Measurements from ENCODE around the gene USP25. TPM values are rescaled to one million over a fixed set of nuclear protein-coding genes. Genes with fewer than 3 reads are reported as not detected.
A peak's percentile ranks its signal among the peaks of the same experiment; 100 is the strongest.

The USP25 gene
- total RNA-seq, 3 donors from 2014 or later (not counting 1 experiment from before 2014, with no cell fraction given), result 67.0 to 95.4 (median 76.4) TPM

DNA sequence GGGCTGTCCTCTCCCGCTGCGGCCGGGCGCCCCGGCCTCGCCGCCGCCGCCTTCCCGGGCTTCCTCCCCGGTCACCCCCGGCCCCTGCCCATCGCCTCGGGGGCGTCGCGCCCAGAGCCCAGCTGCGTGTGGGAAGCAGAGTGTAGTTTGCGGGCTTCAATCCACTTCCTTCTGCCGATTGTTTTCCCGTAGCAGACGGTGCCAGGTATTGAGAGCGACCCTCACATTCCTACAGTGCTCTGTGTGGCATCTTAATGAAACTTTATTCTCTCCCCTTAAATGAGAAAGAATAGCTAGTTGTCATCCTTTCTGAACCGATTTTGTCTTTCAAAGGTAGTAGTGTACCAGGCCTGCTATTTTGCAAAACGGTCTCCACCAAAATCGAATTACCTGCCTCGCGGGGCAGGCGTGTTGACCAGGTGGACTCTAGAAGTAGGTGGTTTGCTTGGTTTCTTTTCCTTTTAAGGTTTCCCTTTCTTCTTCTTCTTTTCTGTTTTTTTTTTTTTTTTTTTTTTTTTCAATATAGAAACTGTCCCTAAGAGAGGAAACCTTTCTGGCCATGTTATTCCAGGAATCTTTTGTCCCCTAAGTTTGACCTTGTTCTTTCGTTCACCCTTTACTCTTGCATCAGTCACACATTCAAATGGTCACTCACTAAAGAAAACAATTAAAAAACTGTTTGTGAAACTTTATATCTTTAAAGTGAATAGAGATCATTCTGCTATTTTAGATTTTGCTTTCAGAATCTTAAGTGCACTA is 881 bp downstream of the USP25 start:
- H3K9me3 ChIP-seq (ENCODE audit: control insufficient read depth, insufficient read depth, low read length), result no peaks in the 10 kb centered on the region
- Mint-ChIP-seq H3K4me3 (peak overlapping the region; percentile 95), H3K27me3 (ENCODE audit: low read depth in 2 of 2) (peaks cover 0 to 3% of the 10 kb centered on the region in 2 donors), H3K27ac (peak overlapping the region; percentile 91 to 93), H3K36me3 (no peaks in the 10 kb centered on the region), H3K9me3 (no peaks in the 10 kb centered on the region), H3K4me1 (peaks cover 38 to 49% of the 10 kb centered on the region in 2 donors)
- WGBS (ENCODE audit: insufficient coverage), result 0% methylated on average over 25 of the region's 30 CpGs
- H3K4me3 ChIP-seq (ENCODE audit: low read length), result peak overlapping the region; percentile 63
- peak overlapping the region; percentile 80 for H3K27ac ChIP-seq (ENCODE audit: low read length)
- ATAC-seq, result no peak
- TF ChIP-seq, protein P1, sequence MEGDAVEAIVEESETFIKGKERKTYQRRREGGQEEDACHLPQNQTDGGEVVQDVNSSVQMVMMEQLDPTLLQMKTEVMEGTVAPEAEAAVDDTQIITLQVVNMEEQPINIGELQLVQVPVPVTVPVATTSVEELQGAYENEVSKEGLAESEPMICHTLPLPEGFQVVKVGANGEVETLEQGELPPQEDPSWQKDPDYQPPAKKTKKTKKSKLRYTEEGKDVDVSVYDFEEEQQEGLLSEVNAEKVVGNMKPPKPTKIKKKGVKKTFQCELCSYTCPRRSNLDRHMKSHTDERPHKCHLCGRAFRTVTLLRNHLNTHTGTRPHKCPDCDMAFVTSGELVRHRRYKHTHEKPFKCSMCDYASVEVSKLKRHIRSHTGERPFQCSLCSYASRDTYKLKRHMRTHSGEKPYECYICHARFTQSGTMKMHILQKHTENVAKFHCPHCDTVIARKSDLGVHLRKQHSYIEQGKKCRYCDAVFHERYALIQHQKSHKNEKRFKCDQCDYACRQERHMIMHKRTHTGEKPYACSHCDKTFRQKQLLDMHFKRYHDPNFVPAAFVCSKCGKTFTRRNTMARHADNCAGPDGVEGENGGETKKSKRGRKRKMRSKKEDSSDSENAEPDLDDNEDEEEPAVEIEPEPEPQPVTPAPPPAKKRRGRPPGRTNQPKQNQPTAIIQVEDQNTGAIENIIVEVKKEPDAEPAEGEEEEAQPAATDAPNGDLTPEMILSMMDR (IDR thresholded peaks at IDR 0.05), result no peak
- H3K4me1 ChIP-seq (ENCODE audit: control insufficient read depth, insufficient read depth, low read length), result peaks cover 15% of the 10 kb centered on the region
- no peaks in the 10 kb centered on the region for H3K27me3 ChIP-seq (ENCODE audit: control insufficient read depth, insufficient read depth, low read length)
- DNase-seq, result peak in 1 of 2 donors; percentile 42
- no peaks in the 10 kb centered on the region for H3K36me3 ChIP-seq (ENCODE audit: control insufficient read depth, insufficient read depth, low read length)
- intact Hi-C loops (cut with micrococcal nuclease), result loop anchor here (5.0 to 10.0 kb wide), 6 partner anchors 37 to 1348 kb away; partner anchors contain the start of genes HSPA13 and NRIP1

DNA sequence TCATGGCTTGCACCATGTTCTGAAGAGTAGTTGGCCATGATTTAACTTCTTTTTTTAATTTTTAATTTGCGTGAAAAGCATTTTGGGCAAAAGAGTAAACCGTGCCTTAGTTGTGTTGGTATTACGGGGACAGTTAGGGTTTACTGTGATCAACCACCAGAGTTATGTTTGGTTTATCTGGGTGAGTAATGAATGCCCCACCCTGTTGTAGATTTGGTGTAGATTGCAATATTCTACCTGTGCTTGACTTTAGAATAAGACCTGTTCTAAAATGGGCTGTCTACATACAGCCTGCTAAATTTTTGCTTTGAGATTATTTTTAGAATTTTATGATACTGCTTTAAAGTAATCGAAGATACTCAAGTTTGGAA is 1.4 kb downstream of the USP25 start:
- Mint-ChIP-seq H3K4me3 (peak overlapping the region; percentile 95), H3K36me3 (no peaks in the 10 kb centered on the region), H3K27me3 (ENCODE audit: low read depth in 2 of 2) (peaks cover 0 to 3% of the 10 kb centered on the region in 2 donors), H3K4me1 (peaks cover 44 to 55% of the 10 kb centered on the region in 2 donors), H3K9me3 (no peaks in the 10 kb centered on the region), H3K27ac (peak overlapping the region; percentile 91 to 93)
- 19% methylated on average over 4 of the region's 4 CpGs for WGBS (ENCODE audit: insufficient coverage)
- H3K27me3 ChIP-seq (ENCODE audit: control insufficient read depth, insufficient read depth, low read length), result no peaks in the 10 kb centered on the region
- DNase-seq (peak in 1 of 2 donors; percentile 41), ATAC-seq (no peak)
- peaks cover 20% of the 10 kb centered on the region for H3K4me1 ChIP-seq (ENCODE audit: control insufficient read depth, insufficient read depth, low read length)
- H3K9me3 ChIP-seq (ENCODE audit: control insufficient read depth, insufficient read depth, low read length), result no peaks in the 10 kb centered on the region
- H3K27ac ChIP-seq (ENCODE audit: low read length), result peak overlapping the region; percentile 80
- peak overlapping the region; percentile 63 for H3K4me3 ChIP-seq (ENCODE audit: low read length)
- TF ChIP-seq, protein P1 (IDR thresholded peaks at IDR 0.05), result no peak
- H3K36me3 ChIP-seq (ENCODE audit: control insufficient read depth, insufficient read depth, low read length), result no peaks in the 10 kb centered on the region
- intact Hi-C loops (cut with micrococcal nuclease), result loop anchor here (5.0 to 10.0 kb wide), 6 partner anchors 36 to 1349 kb away; partner anchors contain the start of genes HSPA13 and NRIP1

- H3K9me3 Mint-ChIP-seq, result no peaks in the 10 kb centered on the region
- WGBS (ENCODE audit: insufficient coverage), result 0% methylated on average over 2 of the region's 6 CpGs
- ATAC-seq (peak; percentile 45 to 61 (median 46)), DNase-seq (peak in 1 of 2 donors; percentile 82)
- no peaks in the 10 kb centered on the region for H3K36me3 Mint-ChIP-seq
- H3K4me3 ChIP-seq (ENCODE audit: low read length), result peak overlapping the region; percentile 63
- TF ChIP-seq, protein P1 (IDR thresholded peaks at IDR 0.05), result no peak
- H3K27ac ChIP-seq (ENCODE audit: low read length), result peak overlapping the region; percentile 83
- peaks cover 0 to under 1% of the 10 kb centered on the region in 2 donors for H3K27me3 Mint-ChIP-seq (ENCODE audit: low read depth in 2 of 2)
- peak overlapping the region; percentile 91 to 93 for H3K27ac Mint-ChIP-seq
- peaks cover 20% of the 10 kb centered on the region for H3K4me1 ChIP-seq (ENCODE audit: control insufficient read depth, insufficient read depth, low read length)
- peaks cover 53 to 64% of the 10 kb centered on the region in 2 donors for H3K4me1 Mint-ChIP-seq
- no peaks in the 10 kb centered on the region for H3K9me3 ChIP-seq (ENCODE audit: control insufficient read depth, insufficient read depth, low read length)
- H3K4me3 Mint-ChIP-seq, result peak overlapping the region; percentile 95
- H3K27me3 ChIP-seq (ENCODE audit: control insufficient read depth, insufficient read depth, low read length), result no peaks in the 10 kb centered on the region
- intact Hi-C loops (cut with micrococcal nuclease), result loop anchor here (2.0 to 10.0 kb wide), 7 partner anchors 35 to 1350 kb away; partner anchors contain the start of genes HSPA13 and NRIP1
- H3K36me3 ChIP-seq (ENCODE audit: control insufficient read depth, insufficient read depth, low read length), result no peaks in the 10 kb centered on the region
Observed at GRCh38 chr21:15732290-15732995, 2.7 kb downstream of the USP25 start.
